SKM-1 treated with dmso at 0.1 percent for 144 hours (cell line): ENCODE results near the gene DNAJC15.

Experiments
- DNase-seq: peaks from one replicate; lab custom pipeline; 2025; ENCODE audit not compliant: unreplicated experiment; lab: John Stamatoyannopoulos, UW

Gene DNAJC15

GRCh38 chr13:43153436-43154090, 130.2 kb downstream of the DNAJC15 start:
- DNase-seq: no peak

- DNase-seq: no peak
These were observed 130.8 kb downstream of the DNAJC15 start for GRCh38 chr13:43154156-43154651.

DNA sequence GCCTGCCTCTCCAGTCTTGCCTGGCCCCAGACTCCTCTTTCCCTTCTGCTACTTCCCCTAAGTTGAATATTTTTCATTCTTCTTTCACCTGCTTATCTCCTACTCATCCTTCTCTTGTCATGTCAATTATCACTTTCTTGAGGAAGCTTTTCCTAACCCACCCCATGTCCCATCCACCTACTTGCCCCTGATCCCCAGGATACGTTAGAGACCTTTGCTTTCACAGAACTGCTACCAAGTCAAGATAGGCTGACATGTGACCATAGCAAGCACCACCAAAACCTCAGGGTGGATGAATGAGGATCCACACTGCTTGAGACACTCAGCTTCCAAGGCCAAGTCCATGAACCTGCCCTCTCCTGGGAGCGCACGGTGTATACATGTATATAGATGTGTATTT, 131.5 kb downstream of the DNAJC15 start:
- DNase-seq: no peak

GRCh38 chr13:43156916-43157315, 133.5 kb downstream of the DNAJC15 start:
- no peak for DNase-seq

DNA sequence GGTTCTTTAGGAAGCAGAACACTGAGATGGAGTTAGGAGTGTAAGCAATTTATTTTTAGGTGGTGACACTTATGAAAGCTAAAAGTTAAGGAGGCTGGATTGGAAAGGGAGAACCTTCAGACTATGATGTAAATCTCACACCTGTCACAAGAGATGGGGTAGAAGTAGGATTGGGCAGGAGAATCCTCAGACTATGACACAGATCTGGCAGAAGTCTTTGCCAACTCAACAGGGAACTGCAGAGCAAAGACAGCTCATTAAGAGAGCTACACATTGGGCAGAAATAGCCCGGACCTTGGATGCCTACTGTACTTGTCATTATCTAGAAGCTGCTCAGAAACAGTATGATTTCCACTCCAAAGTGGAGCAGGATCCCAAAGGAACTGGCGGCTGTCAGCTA, 134.4 kb downstream of the DNAJC15 start:
- no peak for DNase-seq

DNA sequence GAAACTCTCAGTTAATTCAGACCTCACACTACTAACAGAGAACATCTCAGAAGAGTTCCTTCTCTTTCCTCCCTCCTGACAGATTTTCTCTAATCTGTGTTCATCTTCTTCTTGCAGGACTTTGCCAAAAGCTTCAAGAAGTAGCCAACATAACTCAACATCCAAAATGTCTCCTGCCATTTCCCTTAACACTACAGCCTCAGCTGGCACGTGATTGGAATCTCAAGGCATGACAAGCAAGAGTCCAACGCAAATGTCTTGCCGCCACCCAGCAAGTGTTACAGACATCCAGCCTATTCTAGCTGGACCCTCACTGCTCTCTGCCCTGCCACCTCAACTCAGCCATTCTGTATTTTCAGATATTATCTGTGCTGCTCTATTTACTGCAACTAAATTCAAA, 135.1 kb downstream of the DNAJC15 start:
- DNase-seq: no peak

DNA sequence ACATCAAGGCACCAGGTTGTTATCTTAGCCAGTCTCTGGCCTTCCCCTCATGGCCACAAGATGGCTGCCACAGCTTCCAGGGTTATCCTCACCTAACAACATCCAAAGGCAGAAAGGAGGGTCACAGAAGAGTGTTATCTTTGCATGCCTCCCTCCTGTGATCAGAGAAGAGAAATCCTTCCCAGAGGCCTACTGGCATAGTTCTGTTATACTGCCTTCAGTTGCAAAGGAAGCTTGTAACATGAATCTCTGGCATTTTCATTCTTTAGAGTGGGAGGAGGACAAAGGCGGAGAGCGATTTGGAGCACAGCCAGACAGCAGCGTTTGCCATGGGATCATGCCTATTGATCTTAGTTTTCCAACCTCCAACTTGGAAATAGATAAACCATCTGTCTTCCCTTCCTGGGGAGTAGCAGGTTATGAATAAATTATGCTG, 135.7 kb downstream of the DNAJC15 start:
- DNase-seq: no peak
